Measurements from ENCODE around the gene GASK1B.

The GASK1B gene

GRCh38 chr4:158182736-158183135 is 9.9 kb upstream of the GASK1B start:
- no peak for DNase-seq

GRCh38 chr4:158181906-158182305 is 9.1 kb upstream of the GASK1B start:
- no peak for DNase-seq

GRCh38 chr4:158179465-158179864 is 6.6 kb upstream of the GASK1B start:
- no peak for DNase-seq

GRCh38 chr4:158176776-158177175 is 4.0 kb upstream of the GASK1B start:
- no peak for DNase-seq

GRCh38 chr4:158176108-158176507 is 3.3 kb upstream of the GASK1B start:
- DNase-seq, result no peak

- DNase-seq, result no peak
These were observed 1.9 kb downstream of the GASK1B start for GRCh38 chr4:158170691-158171561.

GRCh38 chr4:158169931-158170690 is 2.7 kb downstream of the GASK1B start:
- DNase-seq, result no peak

DNA sequence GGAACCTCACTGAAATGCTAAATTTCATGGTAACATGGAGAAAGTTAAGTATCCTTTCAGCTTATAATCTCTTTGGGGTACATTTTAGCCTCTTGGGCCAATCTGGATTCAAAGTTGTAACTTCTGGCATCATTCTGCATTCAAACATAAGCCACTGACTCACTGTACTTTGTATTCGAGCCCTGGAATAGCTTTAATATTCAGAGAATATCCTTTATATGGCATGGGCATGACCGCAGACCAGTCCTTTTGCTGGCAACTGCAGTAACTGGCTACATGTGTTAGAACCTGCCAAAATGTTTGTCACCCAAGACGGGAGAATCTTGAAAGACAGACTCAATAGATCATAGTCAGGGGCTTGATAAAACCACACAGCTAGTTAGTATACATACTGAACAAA is 3.3 kb downstream of the GASK1B start:
- no peak for DNase-seq

DNA sequence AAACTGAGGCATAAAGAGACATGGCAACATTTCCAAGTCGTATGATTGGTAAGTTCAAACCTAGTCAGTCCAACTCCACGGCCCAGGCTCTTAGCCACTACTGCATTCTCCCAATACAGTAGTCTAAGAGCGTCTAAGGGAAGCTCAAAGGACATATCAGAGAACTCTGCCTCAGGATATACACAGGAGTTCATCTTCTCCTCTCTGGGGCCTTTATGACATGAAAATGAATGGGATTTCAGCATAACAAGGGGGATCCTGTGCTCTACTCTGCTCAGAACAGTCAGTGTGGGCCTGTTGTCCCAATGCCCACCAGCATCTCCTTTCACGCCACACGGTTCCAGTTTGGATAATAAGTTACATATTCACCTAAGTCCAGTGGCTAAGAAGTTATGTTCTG is 4.2 kb downstream of the GASK1B start:
- DNase-seq, result no peak

GRCh38 chr4:158166701-158167100 is 6.1 kb downstream of the GASK1B start:
- DNase-seq, result no peak

- no peak for DNase-seq
These were observed 8.0 kb downstream of the GASK1B start for GRCh38 chr4:158164768-158165213.

GRCh38 chr4:158163941-158164767 is 8.7 kb downstream of the GASK1B start:
- no peak for DNase-seq

- DNase-seq, result no peak
These were observed 10.2 kb downstream of the GASK1B start for GRCh38 chr4:158162631-158163030.

DNA sequence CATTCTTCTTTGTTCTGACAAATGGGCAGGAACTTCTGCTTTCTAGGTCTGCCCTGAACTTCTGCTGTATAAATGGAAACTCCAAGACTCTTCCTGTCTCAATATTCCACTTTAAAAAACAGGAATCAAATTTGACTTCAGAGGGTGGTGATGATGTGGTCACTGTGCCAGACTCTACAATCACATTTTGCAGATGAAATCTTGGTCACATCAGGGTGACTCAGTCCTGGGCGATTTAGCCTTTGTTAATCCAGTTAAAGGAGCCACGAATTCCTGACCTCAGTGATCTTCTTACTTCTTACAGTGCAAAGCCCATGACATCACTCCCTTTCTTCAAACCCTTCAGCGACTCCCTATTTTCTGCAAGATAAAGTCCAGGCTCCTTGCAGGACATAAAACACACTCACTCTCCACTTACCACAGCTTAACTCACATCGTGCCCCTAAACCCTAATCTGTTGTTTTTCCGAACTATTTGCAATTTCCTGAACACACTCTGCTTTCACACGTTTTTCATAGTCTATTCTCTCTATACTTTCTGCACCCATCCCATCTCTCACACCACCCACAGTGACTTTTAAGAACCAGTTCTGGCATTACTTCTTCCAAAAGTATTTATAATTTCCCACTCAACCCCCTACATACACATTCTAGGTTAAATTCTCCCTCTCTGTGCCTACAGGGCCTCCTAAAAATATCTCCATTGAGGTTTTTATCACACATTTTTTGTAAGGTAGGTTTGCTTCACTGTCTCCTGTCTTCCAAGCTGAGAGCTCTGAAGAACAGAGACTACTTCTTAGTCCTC is 11.1 kb downstream of the GASK1B start:
- no peak for DNase-seq

DNA sequence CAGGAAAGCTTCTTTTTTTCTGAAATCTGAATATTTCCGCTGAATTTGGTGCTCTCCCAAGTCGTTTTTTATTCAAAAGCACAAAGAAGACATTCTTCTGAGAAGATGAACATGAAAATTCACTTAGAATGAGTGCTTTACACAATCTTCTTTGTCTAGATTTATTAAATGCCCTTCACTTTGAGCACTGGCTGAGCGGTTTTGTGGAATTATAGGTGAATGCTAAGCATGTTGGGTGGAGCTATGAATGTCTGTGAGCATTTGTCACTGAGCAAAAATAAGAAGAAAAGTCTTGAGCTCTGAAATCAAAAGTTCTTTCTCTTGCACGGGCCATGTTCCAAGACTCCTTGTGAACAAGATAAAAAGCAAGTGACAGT is 13.1 kb downstream of the GASK1B start:
- no peak for DNase-seq

GRCh38 chr4:158159054-158159717 is 13.6 kb downstream of the GASK1B start:
- DNase-seq, result no peak

GRCh38 chr4:158157412-158157811 is 15.4 kb downstream of the GASK1B start:
- DNase-seq, result no peak

- no peak for DNase-seq
These were observed 17.0 kb downstream of the GASK1B start for GRCh38 chr4:158155656-158156356.

DNA sequence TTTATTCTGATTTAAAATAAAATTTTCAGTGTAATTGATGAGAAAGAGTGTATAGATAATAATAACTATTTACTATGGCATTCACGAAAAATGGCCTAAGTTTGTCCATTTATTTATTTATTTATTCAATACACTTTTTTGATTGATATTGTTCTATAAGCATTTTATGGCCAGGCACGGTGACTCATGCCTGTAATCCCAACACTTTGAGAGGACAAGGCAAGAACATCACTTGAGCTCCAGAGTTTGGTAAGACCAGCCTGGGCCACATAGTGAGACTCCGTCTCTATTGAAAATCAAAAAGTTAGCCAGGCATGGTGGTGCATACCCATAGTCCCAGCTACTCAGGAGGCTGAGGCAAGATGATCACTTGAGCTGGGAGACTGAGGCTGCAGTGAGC is 25.7 kb downstream of the GASK1B start:
- DNase-seq, result no peak

DNA sequence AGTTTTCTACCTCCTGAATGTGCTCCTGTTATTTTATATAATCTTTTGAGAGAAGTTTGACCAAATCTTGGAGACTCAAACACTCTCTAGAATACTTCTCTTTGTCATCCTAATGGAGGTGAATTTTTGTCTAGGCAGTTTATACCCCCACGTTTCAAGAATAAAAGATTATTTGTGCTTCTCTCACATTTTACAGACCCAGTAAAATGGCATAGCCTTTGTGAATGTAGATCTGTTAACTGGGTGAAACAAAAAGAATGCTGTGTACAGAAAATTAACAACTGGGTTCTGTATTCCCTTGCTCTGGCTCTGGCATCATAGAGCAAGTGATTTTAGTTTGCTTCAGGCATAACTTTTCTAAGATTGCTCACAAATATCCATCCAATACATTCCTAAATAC is 26.1 kb downstream of the GASK1B start:
- DNase-seq, result no peak

DNA sequence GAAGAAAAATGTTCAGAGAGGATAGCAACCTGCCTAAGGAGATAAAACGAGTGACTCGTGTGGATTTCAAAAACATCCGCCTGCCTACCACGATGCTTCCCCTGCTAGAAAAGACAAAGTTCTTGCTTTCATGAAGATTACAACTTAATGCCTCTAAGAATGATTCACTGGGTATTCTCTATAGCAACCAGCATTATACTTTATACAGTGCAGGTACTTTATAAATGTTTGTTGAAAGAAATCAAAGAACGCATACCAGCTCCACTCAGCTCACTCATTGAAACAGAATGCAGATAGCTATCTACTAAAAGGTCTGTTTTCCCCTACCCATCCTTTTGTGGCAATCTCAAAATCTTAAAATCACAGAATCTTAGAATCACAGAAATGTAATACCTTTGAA is 33.7 kb downstream of the GASK1B start:
- no peak for DNase-seq
